ENCODE data around the gene PGAM1. TPM values are rescaled to one million over a fixed set of nuclear protein-coding genes. Genes with fewer than 3 reads are reported as not detected.
A peak's percentile ranks its signal among the peaks of the same experiment; 100 is the strongest.
"Not testable (repeated sequence)": the region's sequence is repeated elsewhere in the genome, so short reads cannot be mapped to it uniquely, and the experiment has no call there.

Gene PGAM1
- total RNA-seq, 2 experiments from 2014 or later: 517 to 529 TPM

DNA sequence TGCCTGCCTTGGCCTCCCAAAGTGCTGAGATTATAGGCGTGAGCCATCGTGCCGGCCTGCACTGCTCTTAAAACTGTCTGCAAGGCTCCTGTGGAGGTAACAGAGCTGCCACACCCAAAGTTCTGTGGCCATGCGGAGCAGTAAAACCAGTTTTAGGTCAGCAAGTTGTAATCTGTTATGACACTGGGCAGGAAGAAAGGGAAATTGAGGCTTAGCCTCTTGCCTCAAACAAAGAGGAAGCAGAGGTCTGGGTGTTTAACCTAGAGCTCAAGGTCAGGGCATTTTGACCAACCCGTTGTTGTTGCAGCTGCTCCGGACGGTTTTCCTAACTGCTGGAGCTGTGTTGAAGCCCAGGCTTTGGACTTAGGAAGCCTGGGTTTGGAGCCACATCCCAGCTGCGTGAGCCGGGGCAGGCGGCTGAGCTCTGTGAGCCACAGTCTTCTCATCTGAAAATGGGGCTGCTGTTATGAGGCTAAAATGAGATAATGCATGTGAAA lies 17.4 kb upstream of the PGAM1 start:
- Mint-ChIP-seq H3K4me3 (no peak overlapping the region), H3K4me1 (ENCODE audit: low read depth) (peaks cover 26% of the 10 kb centered on the region), H3K27me3 (ENCODE audit: low read depth) (no peaks in the 10 kb centered on the region), H3K9me3 (ENCODE audit: insufficient read depth) (no peaks in the 10 kb centered on the region), H3K27ac (no peak overlapping the region), H3K36me3 (ENCODE audit: low read depth) (no peaks in the 10 kb centered on the region)
- ChIA-PET POLR2A (interaction anchor here (1.0 kb wide), 1 partner anchor 15 kb away, joined by 3 read pairs; no protein-coding TSS in a partner anchor), CTCF (interaction anchor here (0.7 to 3.4 kb wide), 14 partner anchors 9 to 204 kb away, joined by 3 to 24 read pairs (median 5); partner anchors contain the start of gene PGAM1)
- DNase-seq (no peak), ATAC-seq (no peak)

GRCh38 chr10:97411406-97411805 lies 14.6 kb upstream of the PGAM1 start:
- ATAC-seq: no peak

DNA sequence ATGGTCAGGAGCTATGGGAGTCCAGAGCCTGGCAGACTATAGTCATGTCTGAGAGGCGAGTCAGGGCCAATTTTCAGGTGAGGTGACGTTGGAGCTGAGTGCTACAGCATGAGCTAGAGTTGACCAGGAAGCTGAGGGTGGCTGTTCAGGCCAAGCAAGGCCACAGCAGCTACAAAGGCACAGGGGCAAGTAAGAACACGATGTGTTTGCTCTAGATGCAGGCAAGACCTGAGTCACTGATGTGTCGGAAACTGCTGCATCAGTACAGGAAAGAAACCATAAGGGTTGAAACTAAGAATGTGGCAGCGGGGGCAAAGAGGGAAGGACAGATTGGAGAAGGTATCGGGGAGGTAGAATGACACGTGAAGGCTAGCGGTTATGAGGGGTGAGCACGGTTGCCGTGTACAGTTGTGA lies 13.1 kb upstream of the PGAM1 start:
- POLR2A ChIA-PET: interaction anchor here (1.0 to 2.1 kb wide), 3 partner anchors 8 to 15 kb away, joined by 3 to 10 read pairs (median 8); no protein-coding TSS in a partner anchor
- H3K27ac Mint-ChIP-seq: peak overlapping the region; percentile 84
- ATAC-seq: peak; percentile 6
- H3K27me3 Mint-ChIP-seq (ENCODE audit: low read depth): no peaks in the 10 kb centered on the region
- CTCF ChIA-PET: interaction anchor here (1.0 to 3.4 kb wide), 7 partner anchors 8 to 141 kb away, joined by 3 to 39 read pairs (median 5); partner anchors contain the start of genes PGAM1 and RRP12
- peaks cover 57% of the 10 kb centered on the region for H3K4me1 Mint-ChIP-seq (ENCODE audit: low read depth)
- peak overlapping the region; percentile 18 for H3K4me3 Mint-ChIP-seq
- H3K9me3 Mint-ChIP-seq (ENCODE audit: insufficient read depth): no peaks in the 10 kb centered on the region
- peaks cover 4% of the 10 kb centered on the region for H3K36me3 Mint-ChIP-seq (ENCODE audit: low read depth)
- DNase-seq: peak; percentile 58

More at GRCh38 chr10:97411406-97411805, 14.6 kb upstream of the PGAM1 start:
- POLR2A ChIA-PET: interaction anchor here (0.9 kb wide), 1 partner anchor 12 kb away, joined by 3 read pairs; no protein-coding TSS in a partner anchor
- CTCF ChIA-PET: interaction anchor here (0.7 to 2.7 kb wide), 3 partner anchors 11 to 38 kb away, joined by 4 to 16 read pairs (median 8); partner anchors contain the start of gene RRP12
- peaks cover 53% of the 10 kb centered on the region for H3K4me1 Mint-ChIP-seq (ENCODE audit: low read depth)
- DNase-seq: no peak
- peaks cover 4% of the 10 kb centered on the region for H3K36me3 Mint-ChIP-seq (ENCODE audit: low read depth)
- no peak overlapping the region for H3K27ac Mint-ChIP-seq
- H3K27me3 Mint-ChIP-seq (ENCODE audit: low read depth): no peaks in the 10 kb centered on the region
- no peaks in the 10 kb centered on the region for H3K9me3 Mint-ChIP-seq (ENCODE audit: insufficient read depth)
- no peak overlapping the region for H3K4me3 Mint-ChIP-seq

GRCh38 chr10:97416565-97416964 lies 9.4 kb upstream of the PGAM1 start:
- POLR2A ChIA-PET: no interaction called here
- Mint-ChIP-seq H3K36me3 (ENCODE audit: low read depth) (peaks cover 6% of the 10 kb centered on the region), H3K27ac (peak overlapping the region; percentile 76), H3K4me1 (ENCODE audit: low read depth) (peaks cover 67% of the 10 kb centered on the region), H3K27me3 (ENCODE audit: low read depth) (no peaks in the 10 kb centered on the region), H3K9me3 (ENCODE audit: insufficient read depth) (no peaks in the 10 kb centered on the region), H3K4me3 (no peak overlapping the region)
- no peak for ATAC-seq
- CTCF ChIA-PET: no interaction called here
- no peak for DNase-seq

DNA sequence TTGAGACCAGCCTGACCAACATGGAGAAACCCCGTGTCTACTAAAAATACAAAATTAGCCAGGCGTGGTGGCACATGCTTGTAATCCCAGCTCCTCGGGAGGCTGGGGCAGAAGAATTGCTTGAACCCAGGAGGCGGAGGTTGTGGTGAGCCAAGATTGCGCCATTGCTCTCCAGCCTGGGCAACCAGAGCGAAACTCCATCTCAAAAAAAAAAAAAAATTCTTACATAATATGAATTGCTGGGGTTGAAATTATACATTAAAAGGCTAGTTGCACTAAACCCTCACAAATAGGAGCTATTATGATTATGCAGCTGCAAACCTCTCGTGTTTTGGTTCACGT lies 2.3 kb upstream of the PGAM1 start:
- ATAC-seq; H3K4me3 Mint-ChIP-seq; DNase-seq; H3K27me3 Mint-ChIP-seq (ENCODE audit: low read depth); H3K9me3 Mint-ChIP-seq (ENCODE audit: insufficient read depth): not testable (repeated sequence)
- peaks cover 32% of the 10 kb centered on the region for H3K36me3 Mint-ChIP-seq (ENCODE audit: low read depth)
- peaks cover 40% of the 10 kb centered on the region for H3K4me1 Mint-ChIP-seq (ENCODE audit: low read depth)
- ChIA-PET CTCF (interaction anchor here (1.4 to 4.7 kb wide), 6 partner anchors 10 to 225 kb away, joined by 3 to 34 read pairs (median 6); no protein-coding TSS in a partner anchor), POLR2A (interaction anchor here (0.9 to 1.6 kb wide), 4 partner anchors 11 to 74 kb away, joined by 3 to 8 read pairs (median 3); no protein-coding TSS in a partner anchor)
- H3K27ac Mint-ChIP-seq: peak overlapping the region; percentile 95

- peaks cover 38% of the 10 kb centered on the region for H3K4me1 Mint-ChIP-seq (ENCODE audit: low read depth)
- POLR2A ChIA-PET: interaction anchor here (0.7 to 2.5 kb wide), 5 partner anchors 8 to 69 kb away, joined by 3 to 10 read pairs (median 6); partner anchors contain the start of gene RRP12
- H3K36me3 Mint-ChIP-seq (ENCODE audit: low read depth): peaks cover 58% of the 10 kb centered on the region
- DNase-seq (no peak), ATAC-seq (no peak)
- peak overlapping the region; percentile 94 for H3K27ac Mint-ChIP-seq
- CTCF ChIA-PET: interaction anchor here (0.8 to 2.4 kb wide), 9 partner anchors 12 to 148 kb away, joined by 3 to 12 read pairs (median 4); partner anchors contain the start of gene RRP12
- no peaks in the 10 kb centered on the region for H3K9me3 Mint-ChIP-seq (ENCODE audit: insufficient read depth)
- no peaks in the 10 kb centered on the region for H3K27me3 Mint-ChIP-seq (ENCODE audit: low read depth)
- H3K4me3 Mint-ChIP-seq: peak overlapping the region; percentile 91
These were observed 982 bp downstream of the PGAM1 start for GRCh38 chr10:97426776-97427570.

DNA sequence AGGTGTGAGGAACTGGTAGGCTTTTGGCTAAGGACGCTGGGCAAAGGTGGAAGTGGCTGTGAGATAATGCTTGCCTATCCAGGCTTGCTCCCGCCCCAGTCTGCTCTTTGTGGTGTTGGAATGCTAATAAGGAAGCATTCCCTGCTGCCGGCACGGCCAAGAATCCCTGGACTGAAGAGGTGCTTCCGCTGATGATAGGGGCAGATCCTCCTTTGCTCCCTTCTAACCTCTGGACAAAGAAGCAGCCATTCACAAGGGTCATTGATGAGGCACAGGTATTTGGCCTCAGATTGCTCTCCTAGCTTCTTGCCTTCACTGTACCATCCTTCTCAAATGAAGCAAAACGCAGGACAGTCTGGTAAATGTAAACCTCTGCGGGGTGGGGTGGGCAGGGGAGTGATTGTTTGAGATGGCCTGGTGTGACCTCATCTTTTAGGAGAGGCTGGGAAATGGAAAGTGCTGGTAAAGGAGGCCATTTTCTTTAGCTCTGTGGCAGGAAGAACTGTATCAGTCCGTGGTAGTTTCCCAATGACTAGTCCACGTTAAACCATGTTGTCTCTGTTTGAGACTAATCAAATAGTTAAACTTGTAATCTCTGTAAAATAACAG lies 1.7 kb downstream of the PGAM1 start:
- peaks cover 38% of the 10 kb centered on the region for H3K4me1 Mint-ChIP-seq (ENCODE audit: low read depth)
- H3K36me3 Mint-ChIP-seq (ENCODE audit: low read depth): peaks cover 60% of the 10 kb centered on the region
- H3K27me3 Mint-ChIP-seq (ENCODE audit: low read depth): no peaks in the 10 kb centered on the region
- no peaks in the 10 kb centered on the region for H3K9me3 Mint-ChIP-seq (ENCODE audit: insufficient read depth)
- peak; percentile 8 for ATAC-seq
- peak overlapping the region; percentile 91 for H3K4me3 Mint-ChIP-seq
- no peak for DNase-seq
- CTCF ChIA-PET: interaction anchor here (0.8 to 2.4 kb wide), 10 partner anchors 10 to 148 kb away, joined by 3 to 12 read pairs (median 4); partner anchors contain the start of gene RRP12
- POLR2A ChIA-PET: interaction anchor here (0.7 to 2.5 kb wide), 6 partner anchors 9 to 69 kb away, joined by 3 to 10 read pairs (median 5); partner anchors contain the start of gene RRP12
- H3K27ac Mint-ChIP-seq: peak overlapping the region; percentile 94

GRCh38 chr10:97428572-97428981 lies 2.6 kb downstream of the PGAM1 start:
- Mint-ChIP-seq H3K4me3 (peak overlapping the region; percentile 81), H3K27ac (peak overlapping the region; percentile 79), H3K4me1 (ENCODE audit: low read depth) (peaks cover 29% of the 10 kb centered on the region), H3K9me3 (ENCODE audit: insufficient read depth) (no peaks in the 10 kb centered on the region), H3K27me3 (ENCODE audit: low read depth) (no peaks in the 10 kb centered on the region), H3K36me3 (ENCODE audit: low read depth) (peaks cover 63% of the 10 kb centered on the region)
- POLR2A ChIA-PET: interaction anchor here (2.3 to 2.5 kb wide), 2 partner anchors 15 to 28 kb away, joined by 10 read pairs; partner anchors contain the start of gene RRP12
- CTCF ChIA-PET: interaction anchor here (1.3 to 2.4 kb wide), 4 partner anchors 16 to 149 kb away, joined by 4 to 12 read pairs (median 7); partner anchors contain the start of gene RRP12
- DNase-seq: peak; percentile 42
- ATAC-seq: no peak

GRCh38 chr10:97434055-97434454 lies 8.1 kb downstream of the PGAM1 start:
- H3K36me3 Mint-ChIP-seq (ENCODE audit: low read depth): peaks cover 70% of the 10 kb centered on the region
- no peaks in the 10 kb centered on the region for H3K9me3 Mint-ChIP-seq (ENCODE audit: insufficient read depth)
- peak overlapping the region; percentile 40 for H3K27ac Mint-ChIP-seq
- H3K4me3 Mint-ChIP-seq: no peak overlapping the region
- peaks cover 9% of the 10 kb centered on the region for H3K4me1 Mint-ChIP-seq (ENCODE audit: low read depth)
- H3K27me3 Mint-ChIP-seq (ENCODE audit: low read depth): no peaks in the 10 kb centered on the region
- ChIA-PET POLR2A (interaction anchor here (0.6 kb wide), 2 partner anchors 40 to 63 kb away, joined by 3 read pairs; no protein-coding TSS in a partner anchor), CTCF (interaction anchor here (0.7 to 1.5 kb wide), 3 partner anchors 11 to 26 kb away, joined by 4 read pairs; no protein-coding TSS in a partner anchor)
- DNase-seq: no peak
- ATAC-seq: peak; percentile 10

DNA sequence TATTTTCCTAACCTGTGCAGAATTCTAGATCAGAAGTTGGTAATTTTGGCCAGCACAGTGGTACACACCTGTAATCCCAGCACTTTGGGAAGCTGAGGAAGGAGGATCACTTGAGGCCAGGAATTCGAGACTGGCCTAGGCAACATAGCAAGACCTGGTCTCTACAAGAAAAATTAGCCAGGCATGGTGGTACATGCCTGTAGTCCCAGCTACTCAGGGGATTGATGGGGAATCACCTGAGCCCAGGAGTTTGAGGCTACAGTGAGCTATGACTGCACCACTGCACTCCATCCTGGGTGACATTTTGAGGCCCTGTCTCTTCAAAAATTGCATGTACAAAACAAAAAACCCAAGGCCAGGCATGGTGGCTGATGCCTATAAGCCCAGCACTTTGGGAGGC lies 8.6 kb downstream of the PGAM1 start:
- ChIA-PET CTCF (interaction anchor here (0.7 to 1.5 kb wide), 3 partner anchors 10 to 27 kb away, joined by 3 to 4 read pairs (median 4); no protein-coding TSS in a partner anchor), POLR2A (interaction anchor here (0.6 kb wide), 1 partner anchor 40 kb away, joined by 3 read pairs; no protein-coding TSS in a partner anchor)
- DNase-seq: no peak
- Mint-ChIP-seq H3K9me3 (ENCODE audit: insufficient read depth) (no peaks in the 10 kb centered on the region), H3K4me3 (no peak overlapping the region), H3K27me3 (ENCODE audit: low read depth) (no peaks in the 10 kb centered on the region), H3K27ac (peak overlapping the region; percentile 45), H3K36me3 (ENCODE audit: low read depth) (peaks cover 69% of the 10 kb centered on the region), H3K4me1 (ENCODE audit: low read depth) (peaks cover 4% of the 10 kb centered on the region)
- no peak for ATAC-seq

DNA sequence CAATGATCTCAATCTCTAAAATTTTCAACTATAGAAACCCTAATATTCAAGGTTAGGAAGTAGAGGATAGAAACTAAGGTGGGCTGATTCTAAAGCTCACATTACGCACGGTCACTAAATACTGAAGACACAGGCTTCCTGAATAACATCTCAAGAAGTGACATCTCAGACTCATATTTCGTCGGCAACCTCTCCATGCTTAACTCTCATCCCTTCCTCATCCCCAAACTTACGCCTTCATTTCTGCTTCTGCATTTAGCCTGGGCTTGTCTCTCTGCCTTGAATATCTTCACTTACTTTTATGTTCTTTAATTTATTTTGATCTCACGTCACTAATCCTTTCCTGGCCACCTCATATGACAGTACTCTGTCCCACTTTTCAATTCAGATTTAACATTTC lies 9.2 kb downstream of the PGAM1 start:
- POLR2A ChIA-PET: no interaction called here
- ATAC-seq: no peak
- Mint-ChIP-seq H3K4me1 (ENCODE audit: low read depth) (peaks cover 3% of the 10 kb centered on the region), H3K27ac (no peak overlapping the region), H3K9me3 (ENCODE audit: insufficient read depth) (no peaks in the 10 kb centered on the region), H3K4me3 (no peak overlapping the region), H3K36me3 (ENCODE audit: low read depth) (peaks cover 67% of the 10 kb centered on the region), H3K27me3 (ENCODE audit: low read depth) (no peaks in the 10 kb centered on the region)
- CTCF ChIA-PET: interaction anchor here (1.0 to 1.5 kb wide), 2 partner anchors 9 to 27 kb away, joined by 3 to 4 read pairs; no protein-coding TSS in a partner anchor
- DNase-seq: no peak

Data from activated CD8-positive, alpha-beta T cell treated with anti-CD3 and anti-CD28 coated beads, Interleukin-2, amount 10 ng/mL, durations not matched to agents 7 days and 5 days (primary cell).